Measurements from ENCODE around the gene WNT3A.

DNA sequence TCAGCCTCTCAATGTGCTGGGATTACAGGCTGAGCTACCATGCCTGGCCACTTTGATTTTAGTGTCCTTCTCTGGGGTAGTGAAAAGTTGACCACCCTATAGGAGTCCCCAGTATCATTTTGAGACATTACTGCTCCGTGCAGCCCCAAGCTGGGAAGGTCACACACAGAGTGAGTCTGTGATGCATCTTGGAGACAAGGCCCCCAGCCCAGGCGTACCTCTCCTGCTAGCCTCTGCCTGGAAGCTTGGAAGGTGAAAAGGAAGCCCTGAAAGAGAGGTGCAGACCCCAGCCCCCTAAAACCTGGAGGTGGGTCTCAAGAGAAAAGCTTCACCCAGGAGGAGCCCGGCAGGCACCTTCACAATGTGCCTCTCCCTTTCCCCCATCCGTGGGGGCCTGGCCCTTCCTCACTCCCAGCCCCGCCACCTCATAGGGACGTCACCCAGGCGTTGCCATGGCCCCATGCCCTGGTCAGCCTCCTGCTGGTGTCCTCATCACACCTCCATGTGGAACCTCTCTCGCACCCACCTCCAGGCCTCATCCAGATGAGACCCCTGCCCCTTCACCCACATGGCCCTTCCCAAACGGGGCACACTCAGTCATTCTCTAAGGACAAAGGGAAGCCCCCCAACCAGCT, 70.1 kb downstream of the WNT3A start:
- TF ChIP-seq POLR2A (IDR thresholded peaks at IDR 0.05; ENCODE audit: low read depth, low read length) (no peak), TAF1 (IDR thresholded peaks at IDR 0.05; ENCODE audit: low read depth, low read length) (no peak), POLR2AphosphoS5 (IDR thresholded peaks at IDR 0.05; ENCODE audit: low read depth, low read length) (no peak), PAX5 (IDR thresholded peaks at IDR 0.05; ENCODE audit: insufficient read depth, low read length, severe bottlenecking) (no peak)

Measured in GM12891 (cell line).